Stomach (tissue), 4 donors: ENCODE results near the gene KLK14.

Experiments used
- CTCF ChIP-seq, 7 experiments: fragments of 450-650 bp in 4 of 7; fragments of 200-600 bp in 3 of 7; sonication (generic) in 3 of 7; IDR thresholded peaks; one replicate each; pipeline ENCODE4 v1.5.1; 2016 to 2019; ENCODE audit warnings: antibody characterized with exemption in 7 of 7, control low read depth in 2 of 7, mild to moderate bottlenecking in 1 of 7
- POLR2A ChIP-seq, 4 donors: fragments of 450-650 bp; IDR thresholded peaks; one replicate each; pipeline ENCODE4 v1.6.1; 2016; ENCODE audit warnings: antibody characterized with exemption in 4 of 4, control low read depth in 2 of 4, mild to moderate bottlenecking in 1 of 4, moderate library complexity in 1 of 4

- no peak for TF ChIP-seq CTCF (IDR thresholded peaks at IDR 0.05)
- no peak for TF ChIP-seq POLR2A (IDR thresholded peaks at IDR 0.05)
These were observed at the start of gene KLK14 for GRCh38 chr19:51082611-51083010.
